Endothelial cell of umbilical vein (primary cell): ENCODE measurements around the gene IL22RA1. TPM values are rescaled to one million over a fixed set of nuclear protein-coding genes. Genes with fewer than 3 reads are reported as not detected.

Source experiments
- BruUV-seq: library from RNA; stranded (reverse); fragments of 400-500 nt; replicated peaks from 2 replicates; lab custom pipeline; 2021; lab: Mats Ljungman, UMichigan
- CTCF ChIA-PET: fragments of 300-600, 350-600 bp; sonication (Branson Sonifier 250); formaldehyde crosslinking; loops from one replicate; lab custom pipeline; 2021; ENCODE audit warnings: antibody characterized with exemption, inconsistent platforms; lab: Charles Lee
- POLR2A ChIA-PET: fragments of 300-600, 350-600 bp; sonication (Branson Sonifier 250); formaldehyde crosslinking; loops from one replicate; lab custom pipeline; 2021; ENCODE audit warnings: antibody characterized with exemption, inconsistent platforms; lab: Charles Lee
- DNase-seq: peaks from one replicate; pipeline ENCODE4 v3.0.0-alpha.2; 2011; ENCODE audit warnings: low read depth, low spot score
- FAIRE-seq: peaks from 2 replicates; lab custom pipeline; 2011; peaks lifted over from hg19 to GRCh38; lab: Jason Lieb, UNC
- H2AFZ ChIP-seq: 2 replicates; pipeline ENCODE4 v1.6.0; 2012; ENCODE audit warnings: low read depth, low read length, control low read depth, inconsistent platforms
- H3K27ac ChIP-seq: 2 replicates; pipeline ENCODE4 v1.5.1; 2011; ENCODE audit warnings: low read depth, mild to moderate bottlenecking, control low read depth, low read length, moderate library complexity; ENCODE audit not compliant: insufficient read depth
- H3K27me3 ChIP-seq, 2 experiments: 2 replicates each; pipeline versions ENCODE4 v1.6.0 to v1.6.1; 2011; ENCODE audit warnings: low read length in 2 of 2, mixed read lengths in 1 of 2; ENCODE audit not compliant: control insufficient read depth in 2 of 2, insufficient read depth in 2 of 2
- H3K36me3 ChIP-seq, 2 experiments: 2 replicates in 1 of 2; 3 replicates in 1 of 2; pipeline ENCODE4 v1.5.1; 2011; ENCODE audit warnings: low read length in 2 of 2, mild to moderate bottlenecking in 1 of 2, moderate library complexity in 1 of 2; ENCODE audit not compliant: control insufficient read depth in 2 of 2, insufficient read depth in 2 of 2; ENCODE audit errors: extremely low read depth in 1 of 2
- H3K4me1 ChIP-seq: 3 replicates; pipeline ENCODE4 v1.5.1; 2011; ENCODE audit warnings: mild to moderate bottlenecking, low read length; ENCODE audit not compliant: control insufficient read depth, insufficient read depth; ENCODE audit errors: extremely low read depth
- H3K4me2 ChIP-seq: 2 replicates; pipeline ENCODE4 v1.6.1; 2011; ENCODE audit warnings: low read length, control low read depth, mixed read lengths; ENCODE audit not compliant: insufficient read depth
- H3K4me3 ChIP-seq, 3 experiments: fragments of 200-600 bp in 1 of 3; sonication (generic), shearing (Covaris generic) in 1 of 3; replicated peaks in 1 of 3; 2 replicates each; pipeline ENCODE4 v1.5.1; 2011 to 2016; ENCODE audit warnings: control low read depth in 3 of 3, low read length in 3 of 3, mild to moderate bottlenecking in 2 of 3, inconsistent platforms in 1 of 3, low read depth in 1 of 3, moderate library complexity in 1 of 3; ENCODE audit not compliant: insufficient read depth in 1 of 3
- H3K79me2 ChIP-seq: 2 replicates; pipeline ENCODE4 v1.6.0; 2012; ENCODE audit warnings: low read length, inconsistent platforms; ENCODE audit not compliant: control insufficient read depth, insufficient read depth
- H3K9ac ChIP-seq: replicated peaks from 2 replicates; pipeline ENCODE3; 2011; ENCODE audit warnings: low read length, control low read depth; ENCODE audit not compliant: insufficient read depth; ENCODE audit errors: extremely low read depth
- H3K9me1 ChIP-seq: replicated peaks from 3 replicates; pipeline ENCODE4 v1.6.0; 2011; ENCODE audit warnings: mild to moderate bottlenecking, low read length; ENCODE audit not compliant: control insufficient read depth, insufficient read depth; ENCODE audit errors: extremely low read depth
- H3K9me3 ChIP-seq: replicated peaks from 2 replicates; pipeline ENCODE4 v1.5.1; 2012; ENCODE audit warnings: low read length, inconsistent platforms; ENCODE audit not compliant: control insufficient read depth, insufficient read depth
- H4K20me1 ChIP-seq: replicated peaks from 2 replicates; pipeline ENCODE3; 2011; ENCODE audit warnings: mild to moderate bottlenecking, low read length; ENCODE audit not compliant: control insufficient read depth, insufficient read depth; ENCODE audit errors: extremely low read depth
- CTCF ChIP-seq, 2 donors: IDR thresholded peaks; 1 replicate in 1 of 2; 2 replicates in 1 of 2; pipeline ENCODE4 v1.5.1; 2011; ENCODE audit warnings: low read length in 2 of 2, mild to moderate bottlenecking in 2 of 2, moderate library complexity in 2 of 2, control low read depth in 1 of 2, inconsistent platforms in 1 of 2, low read depth in 1 of 2; ENCODE audit not compliant: insufficient read depth in 1 of 2; ENCODE audit errors: extremely low read depth in 1 of 2
- EZH2 ChIP-seq: IDR thresholded peaks from 2 replicates; pipeline ENCODE4 v1.6.1; 2012; ENCODE audit warnings: borderline replicate concordance, low read depth, mild to moderate bottlenecking, moderate library complexity, low read length, inconsistent platforms; ENCODE audit not compliant: severe bottlenecking
- FOS ChIP-seq: IDR thresholded peaks from 2 replicates; pipeline ENCODE4 v1.6.1; 2011; ENCODE audit warnings: mild to moderate bottlenecking, low read length, moderate library complexity, borderline replicate concordance; ENCODE audit not compliant: insufficient read depth
- GATA2 ChIP-seq: IDR thresholded peaks from 2 replicates; pipeline ENCODE4 v1.7.0; 2011; ENCODE audit warnings: low read depth, mild to moderate bottlenecking, moderate library complexity, mixed read lengths, low read length; ENCODE audit not compliant: insufficient read length, insufficient read depth
- JUN ChIP-seq: IDR thresholded peaks from 2 replicates; pipeline ENCODE4 v1.6.1; 2011; ENCODE audit warnings: borderline replicate concordance, low read depth; ENCODE audit not compliant: insufficient read length, insufficient read depth
- MAX ChIP-seq: IDR thresholded peaks from 2 replicates; pipeline ENCODE4 v1.6.1; 2011; ENCODE audit not compliant: insufficient read depth, insufficient read length
- MYC ChIP-seq: IDR thresholded peaks from one replicate; pipeline ENCODE4 v1.6.1; 2011; ENCODE audit warnings: mild to moderate bottlenecking, low read depth, low read length
- POLR2A ChIP-seq: IDR thresholded peaks from 2 replicates; pipeline ENCODE4 v1.6.1; 2012; ENCODE audit warnings: low read depth, mild to moderate bottlenecking, control low read depth, low read length
- POLR2AphosphoS5 ChIP-seq: IDR thresholded peaks from 2 replicates; pipeline ENCODE4 v1.6.1; 2012; ENCODE audit warnings: low read depth, mild to moderate bottlenecking, control low read depth, low read length, moderate library complexity; ENCODE audit not compliant: insufficient read depth
- dilution Hi-C: fragments of 300-500 bp; cut with MboI; formaldehyde crosslinking; loops from one replicate; pipeline ENCODE4 v1.15.0; 2019; ENCODE audit warnings: low sequenced_read_pairs; ENCODE audit not compliant: extremely low pct_ligation_motif_present
- intact Hi-C: fragments of 100-400 bp; cut with micrococcal nuclease; formaldehyde crosslinking; loops from one replicate; pipeline ENCODE4 v1.10.0; 2022
- polyA plus RNA-seq, 4 experiments: library from polyadenylated mRNA; depleted of rRNA in 3 of 4; stranded (reverse) in 3 of 4; unstranded in 1 of 4; fragments of >200 nt; gene quantifications; 2 replicates each; pipeline versions ENCODE4 v1.2.1 to v1.2.3, GENCODE V29; 2011 to 2012; ENCODE audit warnings: missing spikeins in 1 of 4
- total RNA-seq: library from RNA; stranded (reverse); gene quantifications from 2 replicates; pipeline ENCODE4 v1.2.3, GENCODE V29; 2021

Gene IL22RA1
- total and polyA plus RNA-seq, 2 donors (not counting 3 experiments of a cell fraction or from before 2014, with no cell fraction given) = not detected

- Histone ChIP-seq H3K36me3 (no peaks in the 10 kb centered on the region), H3K4me3 (no peak overlapping the region), H3K79me2 (no peaks in the 10 kb centered on the region), H3K27ac (no peak overlapping the region), H2AFZ (no peak overlapping the region), H3K9ac (no peak overlapping the region), H3K9me3 (no peaks in the 10 kb centered on the region), H3K9me1 (no peaks in the 10 kb centered on the region), H3K4me1 (no peaks in the 10 kb centered on the region), H3K27me3 (peaks cover 6 to 10% of the 10 kb centered on the region in 2 experiments), H4K20me1 (no peaks in the 10 kb centered on the region), H3K4me2 (no peak overlapping the region)
- FAIRE-seq = no peak
- dilution Hi-C loops (no loop called here), intact Hi-C loops (no loop called here)
- BruUV-seq = no TSS peak
- DNase-seq = no peak
- no peak for TF ChIP-seq POLR2A
- TF ChIP-seq GATA2 = no peak
- TF ChIP-seq FOS = no peak
- no peak for TF ChIP-seq MAX
- no peak for TF ChIP-seq JUN
- TF ChIP-seq CTCF (IDR thresholded peaks at IDR 0.05; ENCODE audit: extremely low read depth in 1 of 2, insufficient read depth in 1 of 2, low read depth in 1 of 2, low read length in 2 of 2) = no peak
- TF ChIP-seq POLR2AphosphoS5 = no peak
- TF ChIP-seq EZH2 = no peak
- no peak for TF ChIP-seq MYC
- ChIA-PET POLR2A (no interaction called here), CTCF (interaction anchor here (1.4 kb wide), 1 partner anchor 19 kb away, joined by 9 read pairs; no protein-coding TSS in a partner anchor)
Observed at GRCh38 chr1:24169286-24169685, 26.3 kb upstream of the IL22RA1 start.
